ENCODE results near the gene CCDC185. TPM values are rescaled to one million over a fixed set of nuclear protein-coding genes. Genes with fewer than 3 reads are reported as not detected.

The CCDC185 gene
- total RNA-seq, 3 donors from 2014 or later, result not detected

DNA sequence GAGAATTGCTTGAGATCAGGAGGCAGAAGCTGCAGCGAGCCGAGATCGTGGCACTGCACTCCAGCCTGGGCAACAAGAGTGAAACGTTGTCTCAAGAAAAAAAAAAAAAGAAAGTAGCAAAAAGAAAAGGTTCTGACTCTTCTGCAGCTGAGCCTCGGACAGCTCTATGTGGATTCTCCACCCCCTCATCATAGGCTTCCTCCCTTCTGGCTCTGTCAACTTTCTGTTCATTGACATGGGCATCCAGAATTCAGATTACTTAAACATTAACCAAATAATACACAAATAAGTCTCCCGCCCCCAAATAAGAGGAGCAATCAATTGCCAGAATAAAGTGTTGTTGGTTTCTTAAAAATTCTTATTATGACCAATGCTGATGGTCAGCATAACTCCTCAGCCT is 39.3 kb upstream of the CCDC185 start:
- Histone ChIP-seq H3K4me3 (no peak overlapping the region), H3K27me3 (no peaks in the 10 kb centered on the region), H3K36me3 (no peaks in the 10 kb centered on the region), H3K9me3 (no peaks in the 10 kb centered on the region), H3K27ac (no peak overlapping the region), H3K4me1 (no peaks in the 10 kb centered on the region)
- TF ChIP-seq, protein P1, sequence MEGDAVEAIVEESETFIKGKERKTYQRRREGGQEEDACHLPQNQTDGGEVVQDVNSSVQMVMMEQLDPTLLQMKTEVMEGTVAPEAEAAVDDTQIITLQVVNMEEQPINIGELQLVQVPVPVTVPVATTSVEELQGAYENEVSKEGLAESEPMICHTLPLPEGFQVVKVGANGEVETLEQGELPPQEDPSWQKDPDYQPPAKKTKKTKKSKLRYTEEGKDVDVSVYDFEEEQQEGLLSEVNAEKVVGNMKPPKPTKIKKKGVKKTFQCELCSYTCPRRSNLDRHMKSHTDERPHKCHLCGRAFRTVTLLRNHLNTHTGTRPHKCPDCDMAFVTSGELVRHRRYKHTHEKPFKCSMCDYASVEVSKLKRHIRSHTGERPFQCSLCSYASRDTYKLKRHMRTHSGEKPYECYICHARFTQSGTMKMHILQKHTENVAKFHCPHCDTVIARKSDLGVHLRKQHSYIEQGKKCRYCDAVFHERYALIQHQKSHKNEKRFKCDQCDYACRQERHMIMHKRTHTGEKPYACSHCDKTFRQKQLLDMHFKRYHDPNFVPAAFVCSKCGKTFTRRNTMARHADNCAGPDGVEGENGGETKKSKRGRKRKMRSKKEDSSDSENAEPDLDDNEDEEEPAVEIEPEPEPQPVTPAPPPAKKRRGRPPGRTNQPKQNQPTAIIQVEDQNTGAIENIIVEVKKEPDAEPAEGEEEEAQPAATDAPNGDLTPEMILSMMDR (IDR thresholded peaks at IDR 0.05), result no peak
- TF ChIP-seq POLR2AphosphoS5 (IDR thresholded peaks at IDR 0.05) (no peak), POLR2A (IDR thresholded peaks at IDR 0.05) (no peak)
- no peak for DNase-seq (ENCODE audit: low spot score in 2 of 2)
- intact Hi-C loops (cut with DNase I; ENCODE audit: low total_unique reads), result no loop called here

DNA sequence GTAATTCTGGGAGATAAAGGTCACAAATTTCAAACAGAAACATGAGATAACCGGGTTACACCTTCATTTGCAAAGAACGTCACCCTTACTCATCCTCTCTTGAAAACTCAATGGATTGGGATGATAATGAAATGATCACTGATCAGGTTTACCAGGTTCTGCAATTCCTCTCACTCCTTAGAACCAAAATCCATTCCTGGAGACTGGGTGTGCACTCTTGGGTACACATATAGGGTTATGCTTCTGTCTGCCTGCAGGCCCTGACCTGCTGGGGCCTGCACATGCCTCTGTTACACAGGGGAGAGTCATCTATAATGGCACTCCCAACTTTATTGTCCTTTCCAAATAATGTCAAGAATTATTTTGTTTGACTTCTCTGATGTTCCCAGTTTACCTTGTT is 37.5 kb upstream of the CCDC185 start:
- Histone ChIP-seq H3K4me1 (no peaks in the 10 kb centered on the region), H3K36me3 (no peaks in the 10 kb centered on the region), H3K27ac (no peak overlapping the region), H3K27me3 (no peaks in the 10 kb centered on the region), H3K9me3 (no peaks in the 10 kb centered on the region), H3K4me3 (no peak overlapping the region)
- intact Hi-C loops (cut with DNase I; ENCODE audit: low total_unique reads), result no loop called here
- no peak for DNase-seq (ENCODE audit: low spot score in 2 of 2)
- TF ChIP-seq, protein P1 (IDR thresholded peaks at IDR 0.05), result no peak
- no peak for TF ChIP-seq POLR2A (IDR thresholded peaks at IDR 0.05)
- TF ChIP-seq POLR2AphosphoS5 (IDR thresholded peaks at IDR 0.05), result no peak

DNA sequence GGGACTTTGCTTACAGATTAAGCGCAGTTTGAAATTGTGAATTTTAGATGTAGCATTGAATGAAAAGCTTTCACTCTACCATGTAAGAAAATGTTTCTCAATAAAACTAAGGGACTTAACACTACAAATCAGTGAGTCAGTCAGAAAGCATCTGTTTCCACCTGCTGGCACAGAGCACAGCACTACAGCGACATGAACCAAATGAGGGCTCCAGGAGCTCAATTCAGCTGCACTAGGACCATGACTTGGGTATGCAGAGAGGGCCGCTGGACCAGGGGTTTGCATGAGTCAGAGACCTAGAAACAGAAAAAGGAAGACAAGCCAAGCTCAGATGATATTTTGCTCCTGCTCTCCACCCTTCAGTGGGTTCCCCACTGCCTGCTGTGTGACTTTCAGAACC is 34.4 kb upstream of the CCDC185 start:
- no peak overlapping the region for H3K4me3 ChIP-seq
- no peak overlapping the region for H3K27ac ChIP-seq
- no peaks in the 10 kb centered on the region for H3K36me3 ChIP-seq
- peaks cover 0 to 5% of the 10 kb centered on the region in 2 donors for H3K4me1 ChIP-seq
- DNase-seq (ENCODE audit: low spot score in 2 of 2), result no peak
- intact Hi-C loops (cut with DNase I; ENCODE audit: low total_unique reads), result no loop called here
- TF ChIP-seq POLR2A (IDR thresholded peaks at IDR 0.05) (no peak), POLR2AphosphoS5 (IDR thresholded peaks at IDR 0.05) (no peak)
- TF ChIP-seq, protein P1 (IDR thresholded peaks at IDR 0.05), result no peak
- no peaks in the 10 kb centered on the region for H3K9me3 ChIP-seq
- no peaks in the 10 kb centered on the region for H3K27me3 ChIP-seq

DNA sequence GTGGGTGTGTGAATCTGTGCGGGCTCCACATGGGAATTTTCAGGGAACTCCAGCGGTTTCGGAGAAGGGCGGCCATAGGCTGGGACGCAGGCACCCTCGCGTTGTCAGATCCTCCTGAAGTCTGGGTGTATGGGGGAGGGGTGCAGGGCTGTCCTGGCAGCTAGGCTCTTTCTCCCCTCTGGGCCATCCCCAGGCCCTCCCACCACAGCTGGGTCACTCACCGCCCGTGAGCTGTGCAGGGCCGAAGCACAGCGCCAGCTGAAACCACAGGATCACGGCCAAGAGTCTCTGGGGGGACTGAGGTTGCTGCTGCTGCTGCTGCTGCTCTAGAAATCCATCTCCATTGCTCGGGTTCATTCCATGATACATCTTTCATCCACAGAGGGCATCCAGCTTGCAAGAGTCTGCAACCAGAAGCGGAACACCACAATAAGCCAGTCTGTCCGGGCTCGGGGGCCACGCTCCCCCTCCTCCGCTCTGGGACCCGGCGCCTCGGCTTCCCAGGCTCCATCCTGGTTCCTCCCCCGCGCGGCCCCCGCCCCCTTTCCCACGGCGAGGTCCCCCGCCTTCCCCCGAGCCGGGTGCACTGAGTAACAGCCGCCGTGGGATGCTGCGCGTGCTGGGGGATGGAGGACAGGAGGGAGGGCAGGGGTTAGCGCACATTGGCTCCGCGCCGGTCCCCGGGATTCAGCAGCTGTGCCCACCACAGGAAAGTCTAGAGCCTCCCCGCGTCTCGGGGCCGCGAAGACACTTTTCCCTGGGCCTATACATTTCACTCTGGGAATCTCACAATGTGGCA is 30.0 kb upstream of the CCDC185 start:
- Histone ChIP-seq H3K9me3 (no peaks in the 10 kb centered on the region), H3K4me1 (peaks cover 0 to 9% of the 10 kb centered on the region in 2 donors), H3K27me3 (no peaks in the 10 kb centered on the region), H3K27ac (no peak overlapping the region), H3K4me3 (peak overlapping the region; percentile 40 to 74 (median 58)), H3K36me3 (no peaks in the 10 kb centered on the region)
- intact Hi-C loops (cut with DNase I; ENCODE audit: low total_unique reads), result no loop called here
- no peak for DNase-seq (ENCODE audit: low spot score in 2 of 2)
- TF ChIP-seq POLR2A (IDR thresholded peaks at IDR 0.05) (no peak), POLR2AphosphoS5 (IDR thresholded peaks at IDR 0.05) (no peak)
- TF ChIP-seq, protein P1 (IDR thresholded peaks at IDR 0.05), result no peak

DNA sequence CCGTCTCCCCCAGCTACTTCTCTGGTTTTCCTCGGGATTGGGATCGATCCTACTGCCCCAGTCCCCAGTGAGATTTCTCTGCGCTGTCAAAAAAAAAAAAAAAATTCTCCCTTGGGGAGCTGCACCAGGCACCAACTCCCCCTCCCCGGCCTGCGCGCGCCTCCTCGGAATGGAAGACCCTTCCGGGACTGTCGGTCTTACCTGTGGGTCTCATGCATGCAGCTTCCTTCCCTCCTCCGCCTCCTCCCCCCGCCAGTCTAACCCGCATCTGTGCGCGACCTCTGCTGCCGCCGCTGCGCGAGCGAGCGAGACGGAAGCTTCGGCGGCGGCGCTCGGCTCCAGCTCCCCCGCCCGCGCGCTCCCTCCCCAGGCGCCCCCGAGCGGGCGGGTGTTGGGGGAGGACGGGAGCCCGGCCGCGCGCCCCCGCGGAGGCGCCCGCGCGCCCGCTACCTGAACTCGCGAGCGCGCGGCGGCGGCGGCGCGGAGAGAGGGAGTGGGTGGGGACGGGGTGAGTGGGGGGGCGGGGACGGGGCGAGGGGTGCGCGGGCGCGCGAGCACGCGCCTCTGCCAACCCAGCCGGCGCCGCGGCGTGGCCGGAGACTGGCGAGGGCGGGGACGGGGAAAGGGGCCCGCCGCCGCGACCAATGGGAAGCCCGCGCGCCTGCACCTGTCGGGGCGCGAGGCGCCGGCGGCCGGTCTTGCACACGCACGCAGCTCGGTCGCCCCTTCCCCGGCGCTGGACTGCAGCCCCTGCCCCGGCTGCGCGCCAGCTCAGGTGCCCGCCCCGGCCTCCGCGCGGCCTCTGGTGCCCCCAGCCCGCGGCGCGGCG is 29.1 kb upstream of the CCDC185 start, which contains the start of gene SUSD4:
TSS of gene SUSD4 (minus strand) at position 321 of the 829 bp plus-strand sequence. CDS start 751 bp downstream, outside the sequence.
- DNase-seq (ENCODE audit: low spot score in 2 of 2), result peak in 1 of 2 donors; percentile 29
- TF ChIP-seq, protein P1 (IDR thresholded peaks at IDR 0.05), result no peak
- TF ChIP-seq POLR2A (IDR thresholded peaks at IDR 0.05), result no peak
- TF ChIP-seq POLR2AphosphoS5 (IDR thresholded peaks at IDR 0.05), result no peak
- H3K36me3 ChIP-seq, result no peaks in the 10 kb centered on the region
- H3K27ac ChIP-seq, result no peak within 1 kb of the TSS
- H3K4me3 ChIP-seq, result peak within 1 kb of the TSS; percentile 40 to 74 (median 58)
- no peaks in the 10 kb centered on the region for H3K9me3 ChIP-seq
- intact Hi-C loops (cut with DNase I; ENCODE audit: low total_unique reads), result no loop called here
- H3K4me1 ChIP-seq, result peaks cover 0 to 9% of the 10 kb centered on the region in 2 donors
- H3K27me3 ChIP-seq, result no peaks in the 10 kb centered on the region
